Esophagus squamous epithelium (tissue), 4 donors: Measurements from ENCODE around the gene HTR3E.

Source experiments
- CTCF ChIP-seq, 6 experiments: fragments of 450-650 bp in 4 of 6; fragments of 200-600 bp in 2 of 6; sonication (generic) in 2 of 6; IDR thresholded peaks; one replicate each; pipeline ENCODE4 v1.5.1; 2016 to 2019; ENCODE audit warnings: antibody characterized with exemption in 6 of 6, mild to moderate bottlenecking in 4 of 6, moderate library complexity in 4 of 6
- POLR2A ChIP-seq, 4 donors: fragments of 450-650 bp; IDR thresholded peaks; one replicate each; pipeline ENCODE4 v1.6.1; 2017; ENCODE audit warnings: antibody characterized with exemption in 4 of 4, mild to moderate bottlenecking in 4 of 4, moderate library complexity in 3 of 4

DNA sequence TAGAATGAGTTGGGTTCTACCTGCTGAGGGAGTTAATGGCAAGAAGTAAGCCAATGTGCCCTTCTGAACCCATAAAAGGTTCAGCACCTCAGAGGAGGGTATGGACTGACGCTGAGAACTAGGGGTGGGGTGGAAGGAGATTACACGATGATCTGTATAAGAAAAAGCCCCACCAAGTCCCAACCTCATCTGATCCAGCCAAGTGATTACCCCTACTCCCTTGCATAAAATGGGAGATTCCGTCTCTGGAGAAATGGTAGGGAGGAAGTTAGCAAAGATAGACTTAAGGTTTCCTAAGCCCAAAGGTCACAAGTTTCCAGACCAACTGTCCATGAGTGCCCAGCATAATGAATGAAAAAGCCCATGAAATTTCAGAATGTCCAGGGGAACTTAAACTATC lies 51.2 kb downstream of the HTR3E start:
- TF ChIP-seq CTCF (IDR thresholded peaks at IDR 0.05): no peak
- TF ChIP-seq POLR2A (IDR thresholded peaks at IDR 0.05): no peak
